Umbilical cord (tissue), 2 donors: Measurements from ENCODE around the gene GUCY2C. TPM values are rescaled to one million over a fixed set of nuclear protein-coding genes. Genes with fewer than 3 reads are reported as not detected.
"Not testable (repeated sequence)": the region's sequence is repeated elsewhere in the genome, so short reads cannot be mapped to it uniquely, and the experiment has no call there.

Experiments used
- DNase-seq: peaks from one replicate; pipeline ENCODE4 v3.0.0-alpha.2; 2015; ENCODE audit warnings: low spot score
- total RNA-seq: library from RNA; depleted of rRNA; stranded (reverse); fragments of >200 nt; gene quantifications from one replicate; pipeline ENCODE4 v1.2.3, GENCODE V29; 2014; ENCODE audit warnings: low replicate concordance; ENCODE audit not compliant: insufficient read depth

GUCY2C gene
- 0.72 TPM for total RNA-seq

GRCh38 chr12:14696265-14696741 is at the start of gene GUCY2C:
GUCY2C (minus strand) TSS chr12:14696599; CDS start chr12:14696448, 151 bp downstream.
- DNase-seq = no peak

- no peak for DNase-seq
These were observed 46.7 kb upstream of the GUCY2C start for GRCh38 chr12:14743061-14743460.

- DNase-seq = no peak
These were observed 45.5 kb upstream of the GUCY2C start for GRCh38 chr12:14741942-14742341.

GRCh38 chr12:14741153-14741552 is 44.8 kb upstream of the GUCY2C start:
- no peak for DNase-seq

- DNase-seq = not testable (repeated sequence)
These were observed 40.0 kb upstream of the GUCY2C start for GRCh38 chr12:14736441-14736840.

GRCh38 chr12:14731821-14732220 is 35.4 kb upstream of the GUCY2C start:
- no peak for DNase-seq

- DNase-seq = no peak
These were observed 33.2 kb upstream of the GUCY2C start for GRCh38 chr12:14729586-14729985.

GRCh38 chr12:14723763-14724162 is 27.4 kb upstream of the GUCY2C start:
- DNase-seq = peak; percentile 21

- no peak for DNase-seq
These were observed 20.5 kb upstream of the GUCY2C start for GRCh38 chr12:14716848-14717444.

GRCh38 chr12:14714437-14714836 is 18.0 kb upstream of the GUCY2C start:
- DNase-seq = no peak

- peak; percentile 23 for DNase-seq
These were observed 14.4 kb upstream of the GUCY2C start for GRCh38 chr12:14710632-14711320.

GRCh38 chr12:14701809-14702568 is 5.6 kb upstream of the GUCY2C start:
- DNase-seq = no peak

- no peak for DNase-seq
These were observed 4.5 kb upstream of the GUCY2C start for GRCh38 chr12:14700935-14701334.

GRCh38 chr12:14699923-14700322 is 3.5 kb upstream of the GUCY2C start:
- no peak for DNase-seq

- DNase-seq = no peak
These were observed 2.2 kb upstream of the GUCY2C start for GRCh38 chr12:14698555-14698954.

- no peak for DNase-seq
These were observed 671 bp downstream of the GUCY2C start for GRCh38 chr12:14695715-14696141.

- DNase-seq = no peak
These were observed 1.4 kb downstream of the GUCY2C start for GRCh38 chr12:14694970-14695369.

GRCh38 chr12:14694145-14694714 is 2.2 kb downstream of the GUCY2C start:
- no peak for DNase-seq

- no peak for DNase-seq
These were observed 3.3 kb downstream of the GUCY2C start for GRCh38 chr12:14693116-14693515.

- DNase-seq = peak; percentile 45
These were observed 4.8 kb downstream of the GUCY2C start for GRCh38 chr12:14691560-14691959.

GRCh38 chr12:14689996-14690395 is 6.4 kb downstream of the GUCY2C start:
- no peak for DNase-seq

GRCh38 chr12:14689144-14689543 is 7.3 kb downstream of the GUCY2C start:
- DNase-seq = no peak
